Ovary (tissue), 3 donors: ENCODE measurements around the gene FGFR2.

Experiments
- CTCF ChIP-seq, 3 donors: fragments of 450-650 bp in 2 of 3; fragments of 200-600 bp in 1 of 3; IDR thresholded peaks; one replicate each; pipeline versions ENCODE4 v1.5.1 to v1.8.0; 2016 to 2022; ENCODE audit warnings: antibody characterized with exemption in 3 of 3, mild to moderate bottlenecking in 1 of 3
- POLR2A ChIP-seq: fragments of 450-650 bp; IDR thresholded peaks from one replicate; pipeline ENCODE4 v1.6.1; 2017; ENCODE audit warnings: antibody characterized with exemption, mild to moderate bottlenecking, moderate library complexity
- donor health status: DM: no; HTN: no; CAD: no.

GRCh38 chr10:121457729-121458128, 140.5 kb downstream of the FGFR2 start:
- no peak for TF ChIP-seq CTCF (IDR thresholded peaks at IDR 0.05)
- TF ChIP-seq POLR2A, result no peak
